ENCODE measurements around the gene YWHAG.
"Not testable (repeated sequence)": the region's sequence is repeated elsewhere in the genome, so short reads cannot be mapped to it uniquely, and the experiment has no call there.

GRCh38 chr7:76395605-76395964 is 36.8 kb upstream of the YWHAG start:
- TF ChIP-seq CTCF (optimal IDR thresholded peaks at IDR 0.05 in 1 of 3, IDR thresholded peaks at IDR 0.05 in 1 of 3, conservative IDR thresholded peaks at IDR 0.05 in 1 of 3; ENCODE audit: extremely low read depth in 1 of 3, insufficient read depth in 2 of 3, low read length in 3 of 3); EZH2 (IDR thresholded peaks at IDR 0.05; ENCODE audit: low read length): not testable (repeated sequence)

Measured in keratinocyte (primary cell).